DND-41 (cell line): Measurements from ENCODE around the gene DHX34.

Experiments
- ATAC-seq: fragments of 200-7000 bp; cut with Tn5 transposase; 3 replicates; pipeline ENCODE4 v1.9.1; 2021; ENCODE audit warnings: low read depth; ENCODE audit not compliant: insufficient read depth
- DNase-seq: peaks from one replicate; pipeline ENCODE4 v3.0.0-alpha.2; 2020
- H2AFZ ChIP-seq: 2 replicates; pipeline ENCODE4 v1.6.0; 2012; ENCODE audit warnings: low read depth, low read length
- H3K27ac ChIP-seq: 2 replicates; pipeline ENCODE4 v1.5.1; 2012; ENCODE audit warnings: low read length, inconsistent platforms
- H3K27me3 ChIP-seq: fragments of 200-600 bp; sonication (generic); 2 replicates; pipeline ENCODE4 v1.6.0; 2012; ENCODE audit warnings: low read length, mild to moderate bottlenecking, inconsistent platforms; ENCODE audit not compliant: insufficient read depth, poor library complexity
- H3K36me3 ChIP-seq: 2 replicates; pipeline ENCODE4 v1.5.1; 2012; ENCODE audit warnings: low read length, inconsistent platforms; ENCODE audit not compliant: insufficient read depth
- H3K4me1 ChIP-seq: 2 replicates; pipeline ENCODE4 v1.5.1; 2012; ENCODE audit warnings: mild to moderate bottlenecking, low read length; ENCODE audit not compliant: insufficient read depth
- H3K4me2 ChIP-seq: 2 replicates; pipeline ENCODE4 v1.6.0; 2012; ENCODE audit warnings: mild to moderate bottlenecking, moderate library complexity, low read length, inconsistent platforms; ENCODE audit not compliant: insufficient read depth
- H3K4me3 ChIP-seq, 2 experiments: fragments of 200-600 bp in 1 of 2; shearing (Covaris generic) in 1 of 2; 2 replicates each; pipeline ENCODE4 v1.5.1; 2012 to 2016; ENCODE audit warnings: inconsistent platforms in 2 of 2, low read length in 2 of 2, mild to moderate bottlenecking in 2 of 2, low read depth in 1 of 2, moderate library complexity in 1 of 2
- H3K79me2 ChIP-seq: 2 replicates; pipeline ENCODE4 v1.6.0; 2012; ENCODE audit warnings: low read length, inconsistent platforms; ENCODE audit not compliant: insufficient read depth
- H3K9ac ChIP-seq: 2 replicates; pipeline ENCODE4 v1.6.0; 2012; ENCODE audit warnings: low read depth, mild to moderate bottlenecking, inconsistent platforms, low read length, moderate library complexity
- H3K9me3 ChIP-seq: 2 replicates; pipeline ENCODE4 v1.5.1; 2012; ENCODE audit warnings: low read length, moderate library complexity, mild to moderate bottlenecking, inconsistent platforms; ENCODE audit not compliant: insufficient read depth, severe bottlenecking
- H4K20me1 ChIP-seq: 2 replicates; pipeline ENCODE4 v1.6.0; 2012; ENCODE audit warnings: low read length; ENCODE audit not compliant: insufficient read depth
- CTCF ChIP-seq: IDR thresholded peaks from 2 replicates; pipeline ENCODE4 v1.5.1; 2012; ENCODE audit warnings: borderline replicate concordance, low read length, moderate library complexity, mild to moderate bottlenecking; ENCODE audit not compliant: poor library complexity, severe bottlenecking; ENCODE audit errors: extremely low read depth
- EZH2 ChIP-seq: IDR thresholded peaks from 3 replicates; pipeline ENCODE4 v1.6.1; 2012; ENCODE audit warnings: borderline replicate concordance, low read depth, mild to moderate bottlenecking, moderate library complexity, low read length, inconsistent platforms; ENCODE audit not compliant: severe bottlenecking

DHX34 gene

GRCh38 chr19:47379381-47379938, 30.3 kb downstream of the DHX34 start:
- Histone ChIP-seq H3K4me1 (no peaks in the 10 kb centered on the region), H3K27ac (no peak overlapping the region), H4K20me1 (peaks cover 31% of the 10 kb centered on the region), H3K9ac (no peak overlapping the region), H3K4me2 (no peak overlapping the region), H3K9me3 (no peaks in the 10 kb centered on the region), H3K27me3 (no peaks in the 10 kb centered on the region), H3K36me3 (peaks cover 74% of the 10 kb centered on the region), H3K4me3 (no peak overlapping the region), H3K79me2 (no peaks in the 10 kb centered on the region), H2AFZ (no peak overlapping the region)
- ATAC-seq (no peak), DNase-seq (no peak)
- TF ChIP-seq EZH2 (no peak), CTCF (no peak)

- DNase-seq (no peak), ATAC-seq (no peak)
- no peak for TF ChIP-seq EZH2
- no peak for TF ChIP-seq CTCF
- Histone ChIP-seq H3K9ac (no peak overlapping the region), H2AFZ (no peak overlapping the region), H3K79me2 (no peaks in the 10 kb centered on the region), H3K4me1 (no peaks in the 10 kb centered on the region), H3K4me2 (no peak overlapping the region), H4K20me1 (peaks cover 25% of the 10 kb centered on the region), H3K27ac (no peak overlapping the region), H3K4me3 (no peak overlapping the region), H3K27me3 (no peaks in the 10 kb centered on the region), H3K36me3 (peaks cover 63% of the 10 kb centered on the region), H3K9me3 (no peaks in the 10 kb centered on the region)
These were observed 31.4 kb downstream of the DHX34 start for GRCh38 chr19:47380559-47380958.

DNA sequence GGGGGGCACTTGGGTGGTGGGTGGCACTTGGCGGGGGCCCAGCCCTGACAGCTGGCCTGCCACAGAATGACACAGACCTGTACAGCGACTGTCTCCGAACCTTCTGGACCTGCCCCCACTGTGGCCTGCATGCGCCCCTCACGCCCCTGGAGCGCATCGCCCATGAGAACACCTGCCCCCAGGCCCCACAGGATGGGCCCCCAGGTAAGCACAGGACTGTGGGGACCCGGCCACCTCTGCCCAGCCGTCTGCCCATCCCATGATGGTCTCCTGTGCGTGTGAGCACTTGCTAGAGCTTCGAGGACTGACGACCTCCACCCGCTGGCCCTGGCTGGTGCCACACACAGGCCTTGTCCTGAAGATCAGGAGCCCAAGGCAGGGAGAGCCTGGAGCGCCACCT, 32.0 kb downstream of the DHX34 start:
- Histone ChIP-seq H3K4me1 (no peaks in the 10 kb centered on the region), H2AFZ (no peak overlapping the region), H4K20me1 (peaks cover 25% of the 10 kb centered on the region), H3K27ac (no peak overlapping the region), H3K9ac (no peak overlapping the region), H3K4me3 (no peak overlapping the region), H3K9me3 (no peaks in the 10 kb centered on the region), H3K4me2 (no peak overlapping the region), H3K27me3 (no peaks in the 10 kb centered on the region), H3K79me2 (no peaks in the 10 kb centered on the region), H3K36me3 (peaks cover 58% of the 10 kb centered on the region)
- ATAC-seq (no peak), DNase-seq (no peak)
- TF ChIP-seq CTCF, result no peak
- TF ChIP-seq EZH2, result no peak
